HG03378 (cell line): Measurements from ENCODE around the gene MAGI1.

Experiments used
- ATAC-seq: cut with Tn5 transposase; IDR thresholded peaks from one replicate; pipeline ENCODE4 v1.9.1; 2021; ENCODE audit warnings: mild to moderate bottlenecking, moderate library complexity; ENCODE audit not compliant: unreplicated experiment

The MAGI1 gene

DNA sequence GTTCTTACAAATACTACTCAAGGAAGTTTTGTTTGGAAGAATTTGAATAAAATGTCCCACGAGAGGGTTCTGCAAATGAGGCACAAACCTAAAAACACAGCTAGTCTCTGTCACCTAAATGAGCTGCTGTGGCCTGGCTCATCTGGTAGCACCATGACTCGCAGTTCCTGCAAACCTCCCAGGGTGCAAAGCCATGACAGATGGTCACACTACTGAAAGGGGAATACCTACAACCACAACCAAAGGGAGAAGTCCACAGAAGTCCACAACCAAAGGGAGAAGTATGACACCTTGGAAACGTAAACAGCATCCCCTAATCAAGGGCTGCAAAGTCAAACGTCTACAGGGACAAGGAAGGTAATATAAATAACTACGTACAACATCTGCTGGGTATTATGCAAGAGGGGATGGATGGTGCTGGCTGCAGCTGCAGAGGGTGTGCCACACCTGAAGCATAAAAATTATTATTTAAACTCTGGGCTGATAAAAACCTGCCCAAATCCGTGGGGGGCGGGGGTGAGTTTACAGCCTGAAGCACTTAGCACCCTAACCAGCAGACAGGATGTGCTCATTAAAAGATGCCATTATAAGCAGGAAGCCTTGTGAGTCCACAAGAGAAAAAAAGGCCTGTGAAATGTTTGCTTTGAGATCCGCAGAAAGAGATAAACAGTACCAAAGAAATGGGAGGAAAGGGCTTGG lies 184.0 kb downstream of the MAGI1 start:
- no peak for ATAC-seq

DNA sequence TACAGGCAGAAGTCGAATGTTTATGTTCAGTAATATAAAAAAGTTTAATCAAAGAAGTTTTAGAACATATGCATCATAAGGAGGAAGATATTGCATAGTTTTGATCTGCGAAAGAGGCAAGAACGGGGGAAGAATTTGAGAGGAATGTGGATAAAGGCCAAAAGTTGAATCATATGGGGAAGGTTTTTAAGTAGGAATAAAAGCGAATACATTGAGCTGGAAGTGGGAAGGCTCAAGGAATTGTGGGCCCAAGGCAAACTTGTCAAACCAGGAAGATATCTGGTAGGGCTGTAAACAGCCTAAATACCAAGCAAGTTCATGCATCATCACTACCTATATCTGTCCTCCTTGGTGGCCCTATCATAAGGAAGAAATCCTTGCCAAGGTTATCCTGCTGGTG lies 186.9 kb downstream of the MAGI1 start:
- no peak for ATAC-seq

DNA sequence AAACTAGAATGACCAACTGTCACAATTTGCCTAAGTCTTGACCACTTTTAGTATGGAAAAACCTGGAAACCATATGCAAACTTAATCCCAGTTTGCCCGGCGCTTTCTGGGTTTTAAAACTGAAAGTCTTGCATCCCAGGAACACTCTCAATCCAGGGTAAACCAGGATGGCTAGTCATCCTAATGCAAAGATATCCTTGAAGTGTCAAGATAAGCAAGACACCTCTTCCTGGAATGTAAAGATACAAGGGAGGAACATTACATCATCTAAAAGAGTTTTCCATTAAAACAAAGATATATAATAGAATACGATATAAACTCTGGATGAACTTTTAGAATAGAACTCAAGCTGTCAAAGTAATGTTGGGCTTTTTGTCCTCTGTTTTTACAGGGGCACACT lies 188.5 kb downstream of the MAGI1 start:
- ATAC-seq = no peak

DNA sequence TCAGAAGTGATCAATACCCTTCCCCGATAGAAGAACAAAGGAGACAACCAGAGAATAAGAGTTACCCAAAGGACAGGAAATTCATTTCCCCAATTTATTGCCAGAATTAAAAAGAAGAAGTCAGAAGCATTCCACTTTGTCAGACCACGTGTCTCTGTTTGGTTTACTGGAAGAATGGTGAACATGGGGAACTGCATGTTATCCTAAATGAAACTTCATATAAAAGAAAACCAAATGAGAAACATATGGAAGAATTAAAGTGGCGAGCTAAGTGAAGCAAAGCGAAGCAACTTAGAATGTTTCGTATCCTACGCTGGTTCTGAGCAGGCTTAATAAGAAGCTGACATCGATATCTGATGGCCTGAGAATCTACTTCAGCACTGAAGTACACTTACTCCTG lies 190.7 kb downstream of the MAGI1 start:
- no peak for ATAC-seq

DNA sequence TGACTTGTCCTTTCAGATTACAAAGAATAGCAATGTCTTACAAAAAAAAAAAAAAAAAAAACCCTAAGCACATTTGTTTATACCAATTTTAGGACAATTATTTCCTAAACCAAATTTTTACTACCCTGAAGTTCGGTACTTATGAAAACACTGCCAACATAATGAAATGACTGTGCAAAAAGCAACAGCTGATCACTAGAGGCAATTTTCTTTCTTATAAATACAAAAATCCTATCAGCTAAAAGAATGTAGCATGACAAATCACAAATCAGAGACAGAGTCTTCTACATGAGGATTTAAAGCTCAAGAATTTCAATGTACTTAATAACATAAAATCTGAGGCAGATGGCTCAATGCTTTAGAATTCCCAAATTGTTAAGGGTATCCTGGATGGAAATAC lies 191.8 kb downstream of the MAGI1 start:
- ATAC-seq = no peak

DNA sequence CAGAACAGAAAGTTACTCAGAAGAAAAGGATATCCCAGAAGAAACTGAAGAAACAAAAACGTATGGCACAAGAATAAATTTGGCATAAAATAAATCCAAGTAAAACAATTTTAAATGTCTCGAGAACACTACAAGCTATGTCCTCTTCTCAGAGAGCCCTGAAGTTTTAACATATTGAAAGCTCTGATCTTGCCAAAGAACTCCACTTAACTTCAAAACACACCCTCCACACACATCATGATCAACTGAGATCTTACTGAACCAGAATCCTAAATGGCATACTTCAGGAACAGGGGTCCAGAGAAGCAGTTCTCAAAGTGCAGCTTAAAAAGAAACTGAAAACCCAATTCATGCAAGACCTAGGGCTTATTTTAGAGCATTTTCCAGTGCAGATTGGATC lies 194.3 kb downstream of the MAGI1 start:
- no peak for ATAC-seq

DNA sequence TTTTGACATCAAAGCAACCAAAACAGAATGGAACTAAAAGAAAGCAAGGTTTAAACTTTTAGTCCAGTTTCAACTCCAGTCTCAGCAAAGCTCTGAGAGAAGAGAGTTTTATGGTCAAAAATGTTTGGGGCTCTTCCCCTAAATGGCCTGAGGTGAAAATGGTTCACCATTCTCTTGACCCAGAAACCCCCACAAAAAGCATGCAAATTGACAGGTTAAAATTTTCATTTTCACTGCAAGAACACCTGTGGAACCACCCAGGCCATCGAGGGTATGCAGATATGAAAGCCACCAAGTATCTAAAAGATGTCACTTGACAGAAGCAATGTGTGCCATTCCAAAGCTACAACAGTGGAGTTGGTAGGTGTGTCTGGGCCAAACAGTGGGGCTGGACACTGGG lies 195.0 kb downstream of the MAGI1 start:
- no peak for ATAC-seq

DNA sequence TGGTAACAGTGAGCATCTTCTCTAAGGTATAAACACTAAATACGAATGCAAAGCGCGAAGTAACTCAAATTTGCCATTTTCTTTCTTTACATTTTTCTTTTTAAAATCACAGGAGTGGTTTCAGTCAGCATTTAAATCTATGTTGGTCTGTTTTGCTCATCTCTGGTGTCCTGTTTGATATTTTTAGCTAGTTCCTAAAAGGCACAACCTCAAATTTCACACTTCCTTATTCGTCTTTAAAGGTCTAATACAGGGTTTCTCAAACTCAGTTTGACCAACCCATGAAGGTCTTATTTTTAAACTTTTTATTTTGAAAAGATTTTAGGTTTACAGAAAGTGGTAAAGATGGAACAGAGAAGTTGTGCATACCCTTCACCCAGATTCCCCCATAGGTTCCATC lies 201.1 kb downstream of the MAGI1 start:
- ATAC-seq = no peak

DNA sequence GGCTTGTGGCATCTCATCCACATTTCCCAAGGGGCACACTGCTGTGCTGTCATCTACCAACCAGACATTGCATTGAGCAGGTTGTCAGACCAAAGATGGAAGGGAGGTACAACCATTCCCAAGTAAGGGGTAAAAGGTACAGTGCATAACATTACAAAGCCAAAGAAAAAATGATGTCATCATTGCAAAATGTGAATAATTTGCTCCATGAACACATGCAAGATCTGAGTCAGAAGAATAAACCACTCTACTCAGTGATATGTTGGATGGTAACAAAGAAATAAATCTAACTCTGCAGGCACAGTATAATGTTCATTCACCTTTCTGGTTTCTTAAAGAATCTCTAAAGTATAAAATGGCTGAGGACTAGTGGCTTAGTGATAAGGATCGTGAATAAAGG lies 202.7 kb downstream of the MAGI1 start:
- no peak for ATAC-seq

DNA sequence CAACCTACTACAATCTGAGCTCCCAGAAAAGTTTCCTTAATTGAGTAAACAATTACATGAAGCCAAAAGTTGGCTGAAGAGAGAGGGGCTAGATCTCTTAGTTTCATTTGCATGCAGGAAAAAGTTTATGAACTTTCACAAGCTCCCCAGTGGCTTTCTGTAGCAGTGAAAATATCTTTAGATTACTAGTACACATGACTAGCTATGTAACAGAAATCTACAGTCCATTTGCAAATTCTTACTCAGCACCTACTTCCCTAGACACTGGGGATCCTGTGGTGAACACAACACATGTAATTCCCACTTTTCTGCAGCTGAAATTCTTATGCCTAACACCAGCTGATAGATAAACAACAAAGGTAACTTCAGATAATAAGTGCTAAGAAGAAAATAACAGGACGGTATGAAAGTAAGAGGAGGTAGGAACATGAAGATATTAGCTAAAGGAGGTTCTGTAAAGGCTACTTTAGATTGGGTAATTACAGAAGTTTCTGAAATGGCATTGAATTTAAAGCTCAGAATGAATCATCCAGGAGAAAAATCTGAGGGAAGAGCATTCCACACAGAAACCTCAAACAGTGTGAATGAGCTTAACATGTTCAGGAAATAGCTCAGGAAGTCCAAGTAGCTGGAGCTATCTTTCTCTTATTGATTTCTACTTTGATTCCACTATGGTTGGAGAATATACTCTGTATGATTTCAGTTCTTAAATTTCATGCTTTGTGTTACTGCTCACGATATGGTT lies 204.8 kb downstream of the MAGI1 start:
- no peak for ATAC-seq

DNA sequence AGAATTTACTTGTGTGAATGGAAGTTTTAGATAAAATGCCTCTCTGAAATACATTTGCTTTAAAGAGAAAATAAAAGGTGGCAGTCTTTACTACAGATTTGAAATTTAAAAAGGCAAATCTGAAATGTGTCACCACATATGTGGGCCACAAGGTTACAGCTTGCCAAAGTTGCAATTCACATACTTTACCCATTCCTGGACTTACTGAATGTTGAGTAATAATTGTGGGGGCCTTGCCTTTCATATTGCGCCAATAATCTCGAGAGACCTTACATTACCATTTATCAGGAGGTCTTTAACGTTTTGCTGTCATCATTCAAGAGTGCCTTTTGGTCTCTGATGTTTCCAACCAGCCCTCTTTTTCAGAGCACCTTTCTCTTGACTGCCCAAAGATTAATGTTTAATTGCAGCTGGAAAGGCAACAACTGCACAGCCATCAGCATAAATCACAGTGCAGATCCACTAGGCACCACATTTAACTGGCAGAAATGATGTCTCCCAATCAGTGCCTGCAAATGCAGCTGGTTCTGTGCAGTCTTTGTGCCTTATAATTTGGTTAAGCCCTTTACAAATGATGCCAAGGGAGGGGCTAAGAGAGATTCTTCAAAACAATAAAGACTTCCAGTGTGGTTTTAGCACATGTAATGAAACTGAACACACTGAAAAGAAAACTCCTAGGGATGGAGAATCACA lies 206.8 kb downstream of the MAGI1 start:
- ATAC-seq = no peak

DNA sequence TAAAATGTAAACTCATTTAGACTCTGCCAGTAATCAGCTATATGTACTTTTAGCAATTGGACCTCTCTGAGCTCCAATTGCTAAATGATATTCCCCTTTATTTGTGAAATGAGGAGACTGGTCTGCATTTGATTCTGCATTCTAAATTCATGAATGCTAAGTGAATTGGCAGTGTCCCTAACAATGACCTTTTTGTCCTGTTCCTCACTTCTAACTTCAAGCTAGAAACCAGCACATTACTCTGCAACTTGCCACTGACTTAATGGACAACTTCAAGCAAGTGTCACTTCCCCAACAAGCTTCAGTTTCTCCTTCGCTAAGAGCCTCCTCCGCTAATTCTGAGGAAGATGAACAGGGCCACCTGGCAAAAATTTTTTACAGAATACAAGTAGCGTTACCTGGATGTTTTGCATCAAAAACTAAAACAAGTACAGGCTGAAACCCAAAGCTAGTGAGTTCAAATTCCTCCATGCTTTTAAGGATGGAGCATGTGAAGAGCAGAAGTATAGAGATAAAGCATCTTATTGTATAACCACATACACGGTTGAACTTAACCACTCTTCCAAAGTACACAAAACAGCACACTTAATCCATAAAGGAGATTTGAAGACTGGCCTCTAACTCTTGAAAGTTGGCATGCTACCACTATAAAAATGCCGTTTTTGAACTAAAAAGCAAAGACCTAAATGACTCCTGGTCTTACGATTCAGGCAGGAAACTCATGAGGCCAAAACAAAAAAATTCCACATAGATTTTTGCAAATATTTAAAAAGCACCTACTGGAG lies 207.6 kb downstream of the MAGI1 start:
- ATAC-seq = no peak

DNA sequence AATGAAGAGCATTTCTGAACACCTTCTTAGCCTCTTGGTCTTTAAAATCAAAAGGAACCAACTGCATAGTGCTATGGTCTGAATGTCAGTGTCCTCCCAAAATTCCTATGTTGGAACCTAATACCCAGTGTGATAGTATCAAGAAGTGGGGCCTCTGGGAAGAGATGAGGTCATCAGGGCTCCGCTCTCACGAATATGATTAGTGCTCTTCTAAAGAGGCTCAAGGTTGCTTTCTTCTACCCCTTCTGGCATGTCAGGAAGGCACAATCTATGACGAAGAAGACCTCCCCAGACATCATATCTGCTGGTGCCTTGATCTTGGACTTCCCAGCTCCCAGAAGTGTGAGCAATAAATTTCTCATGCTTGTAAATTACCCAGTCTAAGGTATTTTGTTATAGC lies 209.5 kb downstream of the MAGI1 start:
- no peak for ATAC-seq

DNA sequence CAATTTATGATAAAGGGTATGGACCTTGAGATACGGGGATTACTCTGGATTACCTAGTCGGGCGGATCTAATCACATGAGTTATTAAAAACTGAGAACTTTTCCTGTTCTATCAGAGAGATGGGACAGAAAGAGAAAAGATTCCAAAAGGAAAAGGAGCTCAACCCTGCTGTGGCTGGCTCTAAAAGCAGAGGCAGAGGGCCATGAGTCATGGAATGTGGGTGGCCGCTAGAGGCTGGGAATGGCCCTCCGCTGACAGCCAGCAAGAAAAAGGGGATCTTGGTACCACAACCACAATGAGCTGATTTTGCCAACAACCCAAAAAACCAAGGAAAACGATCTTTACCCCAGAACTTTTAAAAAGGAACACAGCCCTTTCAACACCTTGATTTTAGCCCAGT lies 210.0 kb downstream of the MAGI1 start:
- no peak for ATAC-seq

DNA sequence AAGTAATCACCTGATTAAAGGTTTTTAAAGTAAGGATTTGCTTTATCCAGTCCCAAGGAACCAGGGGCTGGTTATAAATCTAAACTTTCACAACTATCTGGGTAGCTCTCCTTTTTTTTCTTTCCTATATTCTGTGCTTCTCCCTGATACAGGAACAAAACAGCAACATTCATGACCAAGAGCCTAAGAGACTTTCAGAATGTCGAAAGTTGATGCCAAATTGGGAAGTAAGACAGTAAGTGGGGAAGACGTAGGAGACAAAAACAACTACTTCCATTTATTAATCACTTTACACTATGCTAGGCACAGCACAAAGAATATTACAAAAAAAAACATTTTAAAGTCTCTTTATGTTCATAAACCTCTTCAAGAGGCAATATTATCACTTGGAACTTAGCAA lies 211.6 kb downstream of the MAGI1 start:
- no peak for ATAC-seq

DNA sequence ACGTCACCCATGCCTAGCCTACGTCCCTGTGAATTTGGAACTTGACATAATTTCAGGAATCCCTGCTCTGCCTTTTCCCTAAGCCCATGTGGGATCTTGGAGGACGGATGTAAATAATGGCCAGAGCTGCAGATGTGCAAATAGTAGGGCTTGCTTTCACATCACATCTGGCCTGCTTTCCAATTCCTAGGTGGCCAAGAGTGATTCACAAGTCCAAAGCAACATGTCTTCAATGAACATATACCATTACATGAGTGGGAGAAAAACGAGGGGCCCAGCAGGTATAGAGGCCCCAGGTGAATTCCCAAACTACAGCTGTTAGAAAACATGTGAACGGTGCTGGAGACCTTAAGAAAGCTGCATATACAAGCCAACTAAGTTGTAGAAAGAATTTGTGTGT lies 214.6 kb downstream of the MAGI1 start:
- ATAC-seq = no peak

DNA sequence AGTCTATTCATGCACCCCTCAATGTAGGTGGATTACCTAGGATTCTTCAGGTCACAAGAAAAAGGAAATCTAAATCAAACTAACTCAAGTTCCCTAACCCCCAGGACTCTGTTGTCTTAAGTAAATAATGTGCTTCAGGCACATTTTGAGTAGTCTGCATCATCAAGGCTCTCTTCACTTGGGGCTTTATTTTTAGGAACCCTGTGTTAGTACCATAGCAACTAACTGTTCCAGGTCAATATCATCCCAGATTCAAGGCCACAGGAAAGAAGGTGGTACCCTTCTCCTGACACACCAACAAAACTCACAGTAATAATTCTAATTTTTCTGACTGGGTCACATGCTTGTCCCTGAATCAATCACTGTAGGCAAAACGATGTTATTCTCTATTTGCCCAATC lies 218.1 kb downstream of the MAGI1 start:
- no peak for ATAC-seq

DNA sequence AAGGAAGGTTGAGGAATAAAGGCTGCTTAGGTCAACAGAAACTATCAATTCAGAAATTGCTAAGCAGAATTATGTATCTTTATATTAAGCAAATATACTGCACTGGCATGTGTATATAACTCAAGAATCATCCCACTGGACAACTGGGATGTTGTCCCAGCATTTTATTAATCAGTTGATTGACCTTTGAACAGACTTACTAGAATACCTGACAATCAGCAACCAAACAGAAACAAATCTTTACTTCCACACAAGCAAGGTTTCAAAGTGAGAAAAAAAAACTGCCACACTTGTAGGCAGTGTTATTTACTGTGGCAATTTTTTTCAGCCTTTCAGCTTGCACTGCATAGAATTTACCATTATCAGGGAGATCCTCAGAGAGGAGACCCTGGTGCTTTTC lies 218.8 kb downstream of the MAGI1 start:
- no peak for ATAC-seq

DNA sequence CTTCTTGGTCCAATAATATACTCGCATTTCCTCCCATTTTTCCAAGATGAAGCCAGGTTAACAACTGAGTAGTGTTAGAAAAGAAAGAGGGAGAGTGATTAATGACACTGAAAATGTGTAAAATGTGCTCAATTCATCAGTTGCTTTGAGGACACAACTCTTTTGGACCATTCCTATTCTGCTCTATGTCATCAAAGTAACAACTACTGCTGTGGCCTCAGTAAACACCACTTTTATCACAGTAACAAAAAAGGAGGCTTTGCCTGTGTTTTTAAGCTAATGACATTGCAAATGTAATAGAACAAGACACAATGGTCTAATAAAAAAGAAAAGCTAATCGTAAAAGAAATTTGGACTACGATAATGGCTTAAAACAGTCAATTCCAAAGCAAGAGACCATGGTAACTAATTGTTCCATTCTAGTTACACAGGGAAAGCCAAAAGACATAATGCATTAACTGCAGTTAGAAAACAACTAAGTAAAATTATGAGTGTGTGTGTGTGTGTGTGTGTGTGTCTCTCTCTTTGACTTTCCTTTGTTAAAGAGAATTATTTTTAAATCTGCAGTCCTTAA lies 221.1 kb downstream of the MAGI1 start:
- no peak for ATAC-seq

DNA sequence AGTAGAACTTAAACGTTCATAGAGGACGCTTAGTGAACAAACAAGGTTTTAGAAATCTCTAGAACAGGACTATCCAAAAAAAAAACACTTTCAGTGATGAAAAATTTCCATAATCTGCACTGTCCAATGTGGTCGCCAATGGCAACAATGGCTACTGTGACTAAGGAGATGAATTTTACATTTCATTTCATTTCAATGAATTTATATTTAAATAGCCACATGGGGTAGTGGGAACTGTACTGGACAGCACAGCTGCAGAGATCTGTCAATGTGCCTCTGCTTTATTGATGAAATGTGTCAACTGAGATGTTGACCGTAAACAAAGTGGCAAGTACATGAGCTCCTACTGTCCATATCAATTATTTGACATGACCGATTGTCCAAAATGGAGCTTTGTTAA lies 222.5 kb downstream of the MAGI1 start:
- ATAC-seq = no peak
